HG02623 (cell line): ENCODE measurements around the gene CNKSR2.

Experiments used
- ATAC-seq: cut with Tn5 transposase; IDR thresholded peaks from one replicate; pipeline ENCODE4 v1.9.1; 2021; ENCODE audit warnings: moderate library complexity; ENCODE audit not compliant: unreplicated experiment

The CNKSR2 gene

GRCh38 chrX:21374163-21374993 is at the start of gene CNKSR2:
Gene CNKSR2 (plus strand): TSS chrX:21374418. CDS start chrX:21374898, 480 bp downstream.
- peak; percentile 71 for ATAC-seq

- no peak for ATAC-seq
Observed at GRCh38 chrX:21354725-21355124, 19.5 kb upstream of the CNKSR2 start.

GRCh38 chrX:21355831-21356230 is 18.4 kb upstream of the CNKSR2 start:
- no peak for ATAC-seq

- ATAC-seq: no peak
Observed at GRCh38 chrX:21369613-21370012, 4.6 kb upstream of the CNKSR2 start.

- ATAC-seq: no peak
Observed at GRCh38 chrX:21373001-21373400, 1.2 kb upstream of the CNKSR2 start.

GRCh38 chrX:21373637-21374162 is 518 bp upstream of the CNKSR2 start:
- peak; percentile 17 for ATAC-seq

- ATAC-seq: peak; percentile 11
Observed at GRCh38 chrX:21374994-21375707, 933 bp downstream of the CNKSR2 start.

GRCh38 chrX:21375708-21376009 is 1.4 kb downstream of the CNKSR2 start:
- no peak for ATAC-seq

GRCh38 chrX:21376636-21377035 is 2.4 kb downstream of the CNKSR2 start:
- no peak for ATAC-seq

GRCh38 chrX:21379991-21380390 is 5.8 kb downstream of the CNKSR2 start:
- ATAC-seq: no peak

- ATAC-seq: no peak
Observed at GRCh38 chrX:21382715-21383114, 8.5 kb downstream of the CNKSR2 start.

GRCh38 chrX:21383546-21383945 is 9.3 kb downstream of the CNKSR2 start:
- ATAC-seq: no peak

- ATAC-seq: no peak
Observed at GRCh38 chrX:21384178-21384577, 10.0 kb downstream of the CNKSR2 start.

- no peak for ATAC-seq
Observed at GRCh38 chrX:21394792-21395191, 20.6 kb downstream of the CNKSR2 start.

GRCh38 chrX:21398426-21398825 is 24.2 kb downstream of the CNKSR2 start:
- ATAC-seq: no peak

- ATAC-seq: no peak
Observed at GRCh38 chrX:21400408-21401121, 26.3 kb downstream of the CNKSR2 start.

- no peak for ATAC-seq
Observed at GRCh38 chrX:21408307-21408706, 34.1 kb downstream of the CNKSR2 start.

GRCh38 chrX:21408788-21409187 is 34.6 kb downstream of the CNKSR2 start:
- no peak for ATAC-seq

GRCh38 chrX:21412029-21412428 is 37.8 kb downstream of the CNKSR2 start:
- ATAC-seq: no peak

- ATAC-seq: no peak
Observed at GRCh38 chrX:21412883-21413282, 38.7 kb downstream of the CNKSR2 start.

- no peak for ATAC-seq
Observed at GRCh38 chrX:21427086-21427485, 52.9 kb downstream of the CNKSR2 start.

GRCh38 chrX:21437036-21437435 is 62.8 kb downstream of the CNKSR2 start:
- ATAC-seq: no peak
